Measurements from ENCODE around the gene EZH1.

DNA sequence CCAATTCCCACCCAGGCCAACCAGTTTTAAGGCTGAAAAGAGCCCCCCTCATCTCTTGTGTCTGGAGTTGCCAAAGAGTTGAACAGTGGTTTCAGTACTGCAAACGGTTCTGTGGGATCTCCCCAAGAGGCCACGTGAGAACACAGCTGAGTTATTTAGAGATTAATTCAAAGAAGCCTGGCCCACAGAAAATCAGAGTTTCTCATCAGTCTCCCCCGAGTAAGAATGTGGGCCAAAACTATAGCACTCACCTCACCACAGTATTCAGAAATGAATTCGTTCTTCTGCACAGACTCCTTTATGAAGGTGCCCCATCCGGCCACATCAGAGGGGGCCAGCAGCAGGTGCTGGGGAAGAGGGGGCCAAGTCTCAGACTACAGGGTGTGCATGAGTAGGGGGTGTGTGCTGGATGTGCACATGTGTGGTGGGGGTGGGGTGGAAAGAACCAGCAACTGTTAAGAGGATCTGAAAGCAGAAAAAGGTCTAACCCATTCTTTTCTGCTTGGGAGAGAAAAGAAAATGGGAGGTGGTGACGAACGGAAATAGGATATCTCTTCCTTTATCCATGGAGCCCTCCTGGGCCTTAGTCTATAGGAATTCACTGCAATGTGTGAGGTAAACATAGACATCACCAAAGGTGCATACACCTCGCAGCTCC is 39.9 kb downstream of the EZH1 start:
- TF ChIP-seq, protein P1, sequence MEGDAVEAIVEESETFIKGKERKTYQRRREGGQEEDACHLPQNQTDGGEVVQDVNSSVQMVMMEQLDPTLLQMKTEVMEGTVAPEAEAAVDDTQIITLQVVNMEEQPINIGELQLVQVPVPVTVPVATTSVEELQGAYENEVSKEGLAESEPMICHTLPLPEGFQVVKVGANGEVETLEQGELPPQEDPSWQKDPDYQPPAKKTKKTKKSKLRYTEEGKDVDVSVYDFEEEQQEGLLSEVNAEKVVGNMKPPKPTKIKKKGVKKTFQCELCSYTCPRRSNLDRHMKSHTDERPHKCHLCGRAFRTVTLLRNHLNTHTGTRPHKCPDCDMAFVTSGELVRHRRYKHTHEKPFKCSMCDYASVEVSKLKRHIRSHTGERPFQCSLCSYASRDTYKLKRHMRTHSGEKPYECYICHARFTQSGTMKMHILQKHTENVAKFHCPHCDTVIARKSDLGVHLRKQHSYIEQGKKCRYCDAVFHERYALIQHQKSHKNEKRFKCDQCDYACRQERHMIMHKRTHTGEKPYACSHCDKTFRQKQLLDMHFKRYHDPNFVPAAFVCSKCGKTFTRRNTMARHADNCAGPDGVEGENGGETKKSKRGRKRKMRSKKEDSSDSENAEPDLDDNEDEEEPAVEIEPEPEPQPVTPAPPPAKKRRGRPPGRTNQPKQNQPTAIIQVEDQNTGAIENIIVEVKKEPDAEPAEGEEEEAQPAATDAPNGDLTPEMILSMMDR (IDR thresholded peaks at IDR 0.05) = no peak
- no peak for TF ChIP-seq EP300 (IDR thresholded peaks at IDR 0.05)

All from sigmoid colon (tissue), 4 donors.